HEK293T (cell line): ENCODE data around the gene UNC13D.

Experiments used
- ARNT ChIP-seq: fragments of 450-650 bp; IDR thresholded peaks from 2 replicates; pipeline ENCODE4 v1.6.1; 2017; ENCODE audit warnings: mild to moderate bottlenecking
- BHLHE40 ChIP-seq: fragments of 450-650 bp; IDR thresholded peaks from 2 replicates; pipeline ENCODE4 v1.6.1; 2016; ENCODE audit warnings: mild to moderate bottlenecking, moderate library complexity, borderline replicate concordance
- CTBP1 ChIP-seq: fragments of 450-650 bp; IDR thresholded peaks from 2 replicates; pipeline ENCODE4 v1.6.1; 2016; ENCODE audit warnings: borderline replicate concordance
- ELF4 ChIP-seq: fragments of 450-650 bp; IDR thresholded peaks from 2 replicates; pipeline ENCODE4 v1.6.1; 2017; ENCODE audit warnings: antibody characterized with exemption
- FOXA1 ChIP-seq: fragments of 450-650 bp; IDR thresholded peaks from 2 replicates; pipeline ENCODE4 v1.6.1; 2016; ENCODE audit warnings: mild to moderate bottlenecking
- FOXK2 ChIP-seq: fragments of 450-650 bp; IDR thresholded peaks from 2 replicates; pipeline ENCODE4 v1.6.1; 2016; ENCODE audit warnings: mild to moderate bottlenecking
- FOXM1 ChIP-seq: fragments of 450-650 bp; IDR thresholded peaks from 2 replicates; pipeline ENCODE4 v1.6.1; 2017; ENCODE audit warnings: mild to moderate bottlenecking, borderline replicate concordance
- HDGF ChIP-seq: fragments of 450-650 bp; IDR thresholded peaks from 2 replicates; pipeline ENCODE4 v1.6.1; 2017; ENCODE audit warnings: antibody characterized with exemption, borderline replicate concordance
- L3MBTL2 ChIP-seq: fragments of 450-650 bp; conservative IDR thresholded peaks from 2 replicates; pipeline ENCODE4 v1.6.1; 2016; ENCODE audit warnings: mild to moderate bottlenecking
- LEF1 ChIP-seq: fragments of 450-650 bp; IDR thresholded peaks from 2 replicates; pipeline ENCODE4 v1.6.1; 2017; ENCODE audit warnings: mild to moderate bottlenecking, borderline replicate concordance
- NFRKB ChIP-seq: fragments of 450-650 bp; IDR thresholded peaks from 2 replicates; pipeline ENCODE4 v1.6.1; 2016; ENCODE audit warnings: mild to moderate bottlenecking, moderate library complexity
- SP1 ChIP-seq: fragments of 450-650 bp; IDR thresholded peaks from 2 replicates; pipeline ENCODE4 v1.6.1; 2017
- SUZ12 ChIP-seq: fragments of 450-650 bp; IDR thresholded peaks from 2 replicates; pipeline ENCODE4 v1.6.1; 2016; ENCODE audit warnings: mild to moderate bottlenecking
- TARDBP ChIP-seq: fragments of 450-650 bp; IDR thresholded peaks from 2 replicates; pipeline ENCODE4 v1.6.1; 2016

GRCh38 chr17:75872434-75873351, 28.5 kb upstream of the UNC13D start:
- no peak for TF ChIP-seq BHLHE40
- no peak for TF ChIP-seq FOXK2
- TF ChIP-seq SUZ12 = no peak
- no peak for TF ChIP-seq ELF4
- no peak for TF ChIP-seq LEF1
- TF ChIP-seq FOXM1 = no peak
- no peak for TF ChIP-seq TARDBP
- no peak for TF ChIP-seq SP1
- TF ChIP-seq HDGF = no peak
- no peak for TF ChIP-seq L3MBTL2
- TF ChIP-seq ARNT = no peak
- TF ChIP-seq FOXA1 = no peak
- TF ChIP-seq NFRKB = no peak
- TF ChIP-seq CTBP1 = no peak
